Heart left ventricle (tissue), 16 donors: Measurements from ENCODE around the gene PLXNC1. TPM values are rescaled to one million over a fixed set of nuclear protein-coding genes. Genes with fewer than 3 reads are reported as not detected.

ENCODE experiments used
- ATAC-seq, 4 donors: fragments of 200-7000 bp; cut with Tn5 transposase; one replicate each; pipeline ENCODE4 v1.9.1; 2020 to 2022; ENCODE audit warnings: moderate library complexity in 4 of 4, mild to moderate bottlenecking in 3 of 4, moderate number of reproducible peaks in 1 of 4
- DNase-seq, 5 donors: peaks; one replicate each; pipeline ENCODE4 v3.0.0-alpha.2; 2020
- H3K27ac ChIP-seq, 12 donors: fragments of 200-600 bp; sonication (generic) in 4 of 12; one replicate each; pipeline versions ENCODE4 v1.5.0 to v1.8.0; 2016 to 2022; ENCODE audit warnings: mild to moderate bottlenecking in 2 of 12
- H3K27me3 ChIP-seq, 9 donors: fragments of 200-600 bp; sonication (generic) in 2 of 9; one replicate each; pipeline versions ENCODE4 v1.5.1 to v1.8.0; 2016 to 2022; ENCODE audit warnings: mild to moderate bottlenecking in 3 of 9
- H3K36me3 ChIP-seq, 9 donors: fragments of 200-600 bp; sonication (generic) in 2 of 9; one replicate each; pipeline versions ENCODE4 v1.5.0 to v1.8.0; 2018 to 2022; ENCODE audit warnings: mild to moderate bottlenecking in 2 of 9
- H3K4me1 ChIP-seq, 12 donors: fragments of 200-600 bp; sonication (generic) in 4 of 12; one replicate each; pipeline versions ENCODE4 v1.5.0 to v1.8.0; 2016 to 2022; ENCODE audit warnings: mild to moderate bottlenecking in 3 of 12
- H3K4me3 ChIP-seq, 12 donors: fragments of 200-600 bp; sonication (generic) in 4 of 12; one replicate each; pipeline versions ENCODE4 v1.5.0 to v1.8.0; 2017 to 2022; ENCODE audit warnings: mild to moderate bottlenecking in 9 of 12, moderate library complexity in 4 of 12
- H3K9me3 ChIP-seq, 12 donors: fragments of 200-600 bp; sonication (generic) in 4 of 12; one replicate each; pipeline versions ENCODE4 v1.5.0 to v1.8.0; 2016 to 2022; ENCODE audit warnings: mild to moderate bottlenecking in 1 of 12
- POLR2A ChIP-seq, 2 donors: fragments of 450-650 bp; IDR thresholded peaks; one replicate each; pipeline ENCODE4 v1.6.1; 2017; ENCODE audit warnings: antibody characterized with exemption in 2 of 2, mild to moderate bottlenecking in 2 of 2, moderate library complexity in 2 of 2
- WGBS, 4 donors: extraction: QIAGEN DNeasy Blood & Tissue Kit in 2 of 4; methylation state at CpG; one replicate each; pipeline versions ENCODE4 v1.1.5 to v1.1.7; 2013 to 2018; 5-methylcytosine and 5-hydroxymethylcytosine counted together
- intact Hi-C, 10 donors: fragments of 100-400 bp; cut with DNase I; formaldehyde crosslinking; loops; one replicate each; pipeline versions ENCODE4 v1.11.1 to v1.14.2; 2022
- polyA plus RNA-seq, 2 donors: library from polyadenylated mRNA; stranded (reverse); fragments of 200-250 nt; gene quantifications; one replicate each; pipeline ENCODE4 v1.2.3, GENCODE V29; 2013
- total RNA-seq, 9 donors: library from RNA; depleted of rRNA in 2 of 9; stranded (reverse); fragments of >200 nt in 2 of 9; fragmentation: NEBNext Ultra II Directional in 3 of 9; extraction: Animal tissue kit (Norgen Biotek cat#: 25700) in 3 of 9; gene quantifications; one replicate each; pipeline versions ENCODE4 v1.1.0 to v1.2.4, GENCODE V29; 2016 to 2023
- TF ChIP-seq, protein P1 (sequence below), 12 donors: fragments of 200-600 bp; sonication (generic) in 4 of 12; IDR thresholded peaks; one replicate each; pipeline versions ENCODE4 v1.5.0 to v1.8.0; 2018 to 2022; ENCODE audit warnings: antibody characterized with exemption in 12 of 12, mild to moderate bottlenecking in 5 of 12
- donor health status: ischemic (EF 13 %, LVEDD 7.1; RV severe dilation, severe dysfunction).
- donor health status: healthy with polysubstance abuse.
- donor health status: DM: no; HTN: yes; CAD: no.
- donor health status: DM: no; HTN: no; CAD: no.
- donor health status: ischemic (EF 25% LVEDD 6.9; RV normal size, moderate dysfunction).
- donor health status: ischemic (EF 25% LVEDD 5.7; RV mildly dilated, moderate dysfunction).
- donor health status: healthy.
- donor health status: DM: yes; HTN: yes; CAD: no.
- donor health status: ischemic (EF 35%, LVEDD 5.7; RV mildly dilated, moderate dysfunction).
- donor health status: nonischemic (EF 11% LVEDD 7.7; RV severe dilation, severe dysfunction).
- donor health status: DM: yes; HTN: yes; CAD: no.
- donor health status: PGD.
- donor health status: ischemic (EF 29% LVEDD 5.4; RV normal size, mild dysfunction).
- donor health status: nonischemic (EF 23%, LVEDD 6.1; RV moderate dilation, normal function).

The PLXNC1 gene
- total and polyA plus RNA-seq, 11 donors = 0.84 to 18.4 (median 3.1) TPM

DNA sequence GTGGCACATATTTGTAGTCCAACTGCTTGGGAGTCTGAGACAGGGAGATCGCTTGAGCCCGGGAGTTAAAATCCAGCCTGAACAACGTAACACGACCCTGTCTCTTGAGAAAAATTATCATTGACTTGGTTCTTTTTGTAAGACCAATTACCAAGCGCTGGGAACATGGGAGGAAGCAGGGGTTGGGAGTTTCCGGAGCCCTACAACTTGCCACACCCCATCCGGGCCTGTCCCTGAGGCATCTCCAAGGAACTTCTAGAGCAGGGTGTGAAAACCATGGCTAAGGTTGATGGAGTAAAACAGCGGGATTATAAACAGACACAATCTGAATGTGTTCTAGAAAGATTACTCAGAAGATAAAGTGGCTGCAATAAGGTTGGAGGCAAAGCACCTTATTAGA is 10.3 kb downstream of the PLXNC1 start:
- peaks cover 0 to 12% (median 0%) of the 10 kb centered on the region in 12 donors for H3K4me1 ChIP-seq
- ATAC-seq (no peak), DNase-seq (no peak)
- H3K27ac ChIP-seq = no peak overlapping the region
- no peaks in the 10 kb centered on the region for H3K9me3 ChIP-seq
- H3K4me3 ChIP-seq = no peak overlapping the region
- TF ChIP-seq POLR2A (IDR thresholded peaks at IDR 0.05) = no peak
- TF ChIP-seq, protein P1, sequence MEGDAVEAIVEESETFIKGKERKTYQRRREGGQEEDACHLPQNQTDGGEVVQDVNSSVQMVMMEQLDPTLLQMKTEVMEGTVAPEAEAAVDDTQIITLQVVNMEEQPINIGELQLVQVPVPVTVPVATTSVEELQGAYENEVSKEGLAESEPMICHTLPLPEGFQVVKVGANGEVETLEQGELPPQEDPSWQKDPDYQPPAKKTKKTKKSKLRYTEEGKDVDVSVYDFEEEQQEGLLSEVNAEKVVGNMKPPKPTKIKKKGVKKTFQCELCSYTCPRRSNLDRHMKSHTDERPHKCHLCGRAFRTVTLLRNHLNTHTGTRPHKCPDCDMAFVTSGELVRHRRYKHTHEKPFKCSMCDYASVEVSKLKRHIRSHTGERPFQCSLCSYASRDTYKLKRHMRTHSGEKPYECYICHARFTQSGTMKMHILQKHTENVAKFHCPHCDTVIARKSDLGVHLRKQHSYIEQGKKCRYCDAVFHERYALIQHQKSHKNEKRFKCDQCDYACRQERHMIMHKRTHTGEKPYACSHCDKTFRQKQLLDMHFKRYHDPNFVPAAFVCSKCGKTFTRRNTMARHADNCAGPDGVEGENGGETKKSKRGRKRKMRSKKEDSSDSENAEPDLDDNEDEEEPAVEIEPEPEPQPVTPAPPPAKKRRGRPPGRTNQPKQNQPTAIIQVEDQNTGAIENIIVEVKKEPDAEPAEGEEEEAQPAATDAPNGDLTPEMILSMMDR (IDR thresholded peaks at IDR 0.05) = no peak
- intact Hi-C loops = loop anchor here in 1 of 10 donors (10.0 kb wide), 1 partner anchor 276 kb away; no protein-coding TSS in a partner anchor
- H3K36me3 ChIP-seq = no peaks in the 10 kb centered on the region
- H3K27me3 ChIP-seq = no peaks in the 10 kb centered on the region
- whole genome bisulfite sequencing, 4 donors = 78 to 90% (median 88%) methylated on average over 8 of the region's 8 CpGs

DNA sequence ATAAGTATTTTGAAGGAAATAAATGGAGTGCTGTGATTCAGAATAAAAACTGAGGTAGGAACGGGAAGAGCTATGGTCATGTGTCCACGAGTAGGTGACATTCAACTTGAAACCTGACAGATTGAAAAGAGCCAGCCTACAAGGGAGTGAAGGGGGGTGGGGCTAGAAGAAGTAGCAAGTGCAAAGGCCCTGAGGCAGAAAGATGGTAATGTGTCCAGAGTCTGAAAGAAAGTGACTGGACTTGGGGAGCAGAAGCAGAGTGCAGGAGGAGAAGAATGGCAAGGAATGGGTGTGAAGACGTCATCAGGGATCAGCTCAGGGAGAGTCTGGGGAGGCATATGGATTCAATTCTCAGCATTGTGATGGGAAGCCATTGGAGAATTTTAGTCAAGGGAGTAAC is 13.7 kb downstream of the PLXNC1 start:
- Histone ChIP-seq H3K27me3 (no peaks in the 10 kb centered on the region), H3K27ac (no peak overlapping the region), H3K4me1 (peaks cover 0 to 27% (median 0%) of the 10 kb centered on the region in 12 donors), H3K9me3 (no peaks in the 10 kb centered on the region), H3K36me3 (no peaks in the 10 kb centered on the region), H3K4me3 (no peak overlapping the region)
- 87 to 93% (median 92%) methylated on average over 3 of the region's 3 CpGs for WGBS, 4 donors
- TF ChIP-seq, protein P1 (IDR thresholded peaks at IDR 0.05) = no peak
- no peak for TF ChIP-seq POLR2A (IDR thresholded peaks at IDR 0.05)
- DNase-seq (no peak), ATAC-seq (no peak)
- intact Hi-C loops = loop anchor here in 1 of 10 donors (5.0 kb wide), 1 partner anchor 75 kb away; no protein-coding TSS in a partner anchor

DNA sequence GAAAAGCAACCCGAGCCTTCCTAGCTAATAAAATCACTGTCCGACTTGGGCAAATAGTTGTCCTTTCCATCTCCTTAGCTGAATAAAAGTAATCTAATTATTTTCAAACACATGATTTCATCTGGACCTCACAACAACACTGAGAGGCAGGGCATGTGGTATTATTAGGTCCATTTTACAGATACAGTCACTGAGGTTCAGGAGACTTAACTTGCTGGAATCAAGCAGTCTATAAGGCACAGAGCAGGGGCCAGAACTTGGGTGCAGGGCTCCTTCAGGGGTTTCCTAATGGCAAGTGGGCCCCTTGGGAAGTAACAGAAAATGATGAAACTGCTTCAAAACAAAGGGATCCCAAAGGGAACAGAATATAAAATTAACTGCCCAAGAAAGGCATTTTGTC is 15.5 kb downstream of the PLXNC1 start:
- TF ChIP-seq, protein P1 (IDR thresholded peaks at IDR 0.05) = no peak
- no peak for TF ChIP-seq POLR2A (IDR thresholded peaks at IDR 0.05)
- intact Hi-C loops = loop anchor here in 1 of 10 donors (5.0 kb wide), 1 partner anchor 73 kb away; no protein-coding TSS in a partner anchor
- Histone ChIP-seq H3K27ac (no peak overlapping the region), H3K9me3 (no peaks in the 10 kb centered on the region), H3K36me3 (no peaks in the 10 kb centered on the region), H3K4me1 (peaks cover 0 to 29% (median 0%) of the 10 kb centered on the region in 12 donors), H3K27me3 (no peaks in the 10 kb centered on the region), H3K4me3 (no peak overlapping the region)
- ATAC-seq (no peak), DNase-seq (no peak)
- WGBS, 4 donors = 91 to 95% (median 94%) methylated on average over 2 of the region's 2 CpGs

DNA sequence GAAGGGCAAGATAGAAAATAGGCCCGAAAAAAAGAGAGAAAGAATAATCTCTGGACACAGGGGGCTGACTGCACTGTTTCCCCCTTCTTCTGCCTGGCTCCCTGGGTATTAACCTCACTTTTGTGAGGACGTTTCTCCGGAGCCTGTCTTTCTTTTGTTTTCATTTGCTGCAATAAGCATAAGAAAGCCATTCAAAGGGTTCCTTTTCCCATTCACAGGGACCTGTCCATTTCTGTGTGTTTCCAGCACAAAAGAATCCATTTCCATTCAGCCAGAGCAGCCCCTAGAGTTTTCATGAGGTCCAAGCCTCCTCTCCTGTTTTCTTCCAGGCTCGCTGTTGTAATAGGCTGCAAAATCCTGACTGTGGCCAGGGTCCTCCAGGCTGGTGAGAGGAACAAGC is 16.8 kb downstream of the PLXNC1 start:
- no peaks in the 10 kb centered on the region for H3K9me3 ChIP-seq
- H3K4me3 ChIP-seq = no peak overlapping the region
- TF ChIP-seq, protein P1 (IDR thresholded peaks at IDR 0.05) = no peak
- no peak for TF ChIP-seq POLR2A (IDR thresholded peaks at IDR 0.05)
- H3K4me1 ChIP-seq = peaks cover 0 to 29% (median 0%) of the 10 kb centered on the region in 12 donors
- no peak overlapping the region for H3K27ac ChIP-seq
- no peaks in the 10 kb centered on the region for H3K27me3 ChIP-seq
- ATAC-seq (no peak), DNase-seq (no peak)
- intact Hi-C loops = no loop called here
- 84 to 94% (median 87%) methylated on average over 4 of the region's 4 CpGs for WGBS, 4 donors
- no peaks in the 10 kb centered on the region for H3K36me3 ChIP-seq
